Myocyte (in vitro differentiated cells): ENCODE data around the gene ING5. TPM values are rescaled to one million over a fixed set of nuclear protein-coding genes. Genes with fewer than 3 reads are reported as not detected.

Experiments used
- DNase-seq: peaks from one replicate; pipeline ENCODE4 v3.0.0-alpha.2; 2012; ENCODE audit warnings: low read depth
- total RNA-seq: library from RNA; depleted of rRNA; stranded (reverse); fragments of >200 nt; gene quantifications from 2 replicates; pipeline ENCODE4 v1.2.3, GENCODE V29; 2014

ING5 gene
- total RNA-seq, 1 donor from 2014 or later, result 21.4 TPM

GRCh38 chr2:241703032-241703604 is 1.3 kb downstream of the ING5 start:
- DNase-seq, result peak; percentile 30

- DNase-seq, result no peak
These were observed 4.7 kb downstream of the ING5 start for GRCh38 chr2:241706537-241706936.

GRCh38 chr2:241708879-241709278 is 7.0 kb downstream of the ING5 start:
- no peak for DNase-seq

- no peak for DNase-seq
These were observed 17.3 kb downstream of the ING5 start for GRCh38 chr2:241719093-241719492.

- DNase-seq, result no peak
These were observed 18.3 kb downstream of the ING5 start for GRCh38 chr2:241720099-241720498.

GRCh38 chr2:241720560-241720959 is 18.7 kb downstream of the ING5 start:
- no peak for DNase-seq

GRCh38 chr2:241721852-241722251 is 20.0 kb downstream of the ING5 start:
- DNase-seq, result no peak

GRCh38 chr2:241722896-241723454 is 21.1 kb downstream of the ING5 start:
- no peak for DNase-seq

GRCh38 chr2:241724259-241724974 is 22.6 kb downstream of the ING5 start:
- DNase-seq, result no peak

- no peak for DNase-seq
These were observed 23.4 kb downstream of the ING5 start for GRCh38 chr2:241724975-241725870.

GRCh38 chr2:241726459-241726858 is 24.6 kb downstream of the ING5 start:
- DNase-seq, result no peak

- no peak for DNase-seq
These were observed 26.2 kb downstream of the ING5 start for GRCh38 chr2:241728000-241728399.

GRCh38 chr2:241728627-241729026 is 26.8 kb downstream of the ING5 start:
- DNase-seq, result peak; percentile 83

GRCh38 chr2:241729868-241730267 is 28.0 kb downstream of the ING5 start:
- DNase-seq, result no peak

- no peak for DNase-seq
These were observed 28.9 kb downstream of the ING5 start for GRCh38 chr2:241730671-241731293.

- DNase-seq, result peak; percentile 49
These were observed 30.8 kb downstream of the ING5 start for GRCh38 chr2:241732513-241733186.

GRCh38 chr2:241733391-241734207 is 31.8 kb downstream of the ING5 start:
- DNase-seq, result no peak

- DNase-seq, result no peak
These were observed 32.3 kb downstream of the ING5 start for GRCh38 chr2:241734208-241734466.

GRCh38 chr2:241734467-241735208 is 32.8 kb downstream of the ING5 start, which contains the start of gene D2HGDH:
TSS of gene D2HGDH (plus strand) at chr2:241734630. CDS start at chr2:241735225, 595 bp downstream.
- peak; percentile 84 for DNase-seq
